MM.1S (cell line): ENCODE measurements around the gene MTARC2.

Experiments
- EZH2phosphoT487 ChIP-seq: fragments of 300-600 bp; sonication (generic); IDR thresholded peaks from 2 replicates; pipeline ENCODE4 v1.6.1; 2018; ENCODE audit warnings: antibody characterized with exemption, low read length
- TF ChIP-seq, protein P1 (sequence below): fragments of 300-600 bp; sonication (generic); IDR thresholded peaks from 2 replicates; pipeline ENCODE4 v1.5.1; 2016; ENCODE audit warnings: antibody characterized with exemption, low read length, mixed read lengths

DNA sequence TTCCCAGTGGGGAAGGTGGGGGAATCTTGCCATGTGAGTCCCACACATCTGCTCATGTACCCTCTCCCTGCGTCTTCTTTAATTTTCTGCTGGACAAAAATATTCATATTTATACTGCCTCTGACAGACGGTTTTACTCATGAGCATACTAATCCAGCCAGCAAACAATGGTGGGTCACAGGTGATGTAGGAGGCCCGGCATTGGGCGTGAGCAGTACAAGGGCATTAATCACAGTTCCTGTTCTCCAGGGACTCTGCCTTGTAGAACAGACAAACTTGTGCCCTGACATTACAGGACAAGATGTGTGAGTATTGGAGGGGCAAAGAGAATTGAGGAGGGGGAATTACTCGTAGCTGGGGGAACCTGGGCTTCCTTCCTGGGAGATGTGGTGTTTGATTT lies 63.6 kb downstream of the MTARC2 start:
- TF ChIP-seq, protein P1, sequence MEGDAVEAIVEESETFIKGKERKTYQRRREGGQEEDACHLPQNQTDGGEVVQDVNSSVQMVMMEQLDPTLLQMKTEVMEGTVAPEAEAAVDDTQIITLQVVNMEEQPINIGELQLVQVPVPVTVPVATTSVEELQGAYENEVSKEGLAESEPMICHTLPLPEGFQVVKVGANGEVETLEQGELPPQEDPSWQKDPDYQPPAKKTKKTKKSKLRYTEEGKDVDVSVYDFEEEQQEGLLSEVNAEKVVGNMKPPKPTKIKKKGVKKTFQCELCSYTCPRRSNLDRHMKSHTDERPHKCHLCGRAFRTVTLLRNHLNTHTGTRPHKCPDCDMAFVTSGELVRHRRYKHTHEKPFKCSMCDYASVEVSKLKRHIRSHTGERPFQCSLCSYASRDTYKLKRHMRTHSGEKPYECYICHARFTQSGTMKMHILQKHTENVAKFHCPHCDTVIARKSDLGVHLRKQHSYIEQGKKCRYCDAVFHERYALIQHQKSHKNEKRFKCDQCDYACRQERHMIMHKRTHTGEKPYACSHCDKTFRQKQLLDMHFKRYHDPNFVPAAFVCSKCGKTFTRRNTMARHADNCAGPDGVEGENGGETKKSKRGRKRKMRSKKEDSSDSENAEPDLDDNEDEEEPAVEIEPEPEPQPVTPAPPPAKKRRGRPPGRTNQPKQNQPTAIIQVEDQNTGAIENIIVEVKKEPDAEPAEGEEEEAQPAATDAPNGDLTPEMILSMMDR = no peak
- TF ChIP-seq EZH2phosphoT487 = no peak
